OCI-LY1 (cell line): ENCODE data around the gene ZKSCAN3.
"Not testable (repeated sequence)": the region's sequence is repeated elsewhere in the genome, so short reads cannot be mapped to it uniquely, and the experiment has no call there.

Experiments used
- H2AFZ ChIP-seq: fragments of 200-600 bp; sonication (generic), shearing (Covaris generic); 2 replicates; pipeline ENCODE4 v1.6.0; 2014; ENCODE audit warnings: antibody characterized with exemption, mild to moderate bottlenecking, low read length
- H3F3A ChIP-seq: fragments of 200-600 bp; sonication (generic), shearing (Covaris generic); 2 replicates; pipeline ENCODE4 v1.6.0; 2014; ENCODE audit warnings: mild to moderate bottlenecking, antibody characterized with exemption, low read length, moderate library complexity; ENCODE audit not compliant: insufficient read depth
- H3K27ac ChIP-seq: fragments of 200-600 bp; sonication (generic); 2 replicates; pipeline ENCODE4 v1.5.1; 2014; ENCODE audit warnings: low read length, mixed run types, mild to moderate bottlenecking, low read depth; ENCODE audit not compliant: poor library complexity, severe bottlenecking
- H3K27me3 ChIP-seq: fragments of 200-600 bp; sonication (generic); 2 replicates; pipeline ENCODE4 v1.6.0; 2014; ENCODE audit warnings: antibody characterized with exemption, mild to moderate bottlenecking, low read length, moderate library complexity; ENCODE audit not compliant: insufficient read depth
- H3K36me3 ChIP-seq: fragments of 200-600 bp; sonication (generic); 2 replicates; pipeline ENCODE4 v1.6.1; 2014; ENCODE audit warnings: mild to moderate bottlenecking, antibody characterized with exemption, low read length, moderate library complexity, mixed read lengths; ENCODE audit not compliant: insufficient read depth
- H3K4me1 ChIP-seq: fragments of 200-600 bp; sonication (generic); 2 replicates; pipeline ENCODE4 v1.5.1; 2014; ENCODE audit warnings: mild to moderate bottlenecking, low read length, moderate library complexity; ENCODE audit not compliant: insufficient read depth, severe bottlenecking
- H3K4me2 ChIP-seq: fragments of 200-600 bp; sonication (generic), shearing (Covaris generic); 2 replicates; pipeline ENCODE4 v1.6.1; 2014; ENCODE audit warnings: low read length
- H3K4me3 ChIP-seq: fragments of 200-600 bp; sonication (generic); 2 replicates; pipeline ENCODE4 v1.5.1; 2014; ENCODE audit warnings: low read length, low read depth, mild to moderate bottlenecking, mixed read lengths; ENCODE audit not compliant: poor library complexity, severe bottlenecking
- H3K79me2 ChIP-seq: fragments of 200-600 bp; shearing (Covaris generic); 2 replicates; pipeline ENCODE4 v1.6.1; 2016; ENCODE audit warnings: mixed run types, low read length, mixed read lengths; ENCODE audit not compliant: insufficient read depth
- H3K9ac ChIP-seq: fragments of 200-600 bp; sonication (generic), shearing (Covaris generic); 2 replicates; pipeline ENCODE4 v1.6.1; 2014; ENCODE audit warnings: mild to moderate bottlenecking, low read length, mixed read lengths
- H3K9me2 ChIP-seq: fragments of 200-600 bp; sonication (generic), shearing (Covaris generic); 2 replicates; pipeline ENCODE4 v1.6.1; 2014; ENCODE audit warnings: low read depth, mild to moderate bottlenecking, low read length, mixed read lengths
- H3K9me3 ChIP-seq: fragments of 200-600 bp; shearing (Covaris generic); 2 replicates; pipeline ENCODE4 v1.6.1; 2014; ENCODE audit warnings: low read length, mixed read lengths
- H4K20me1 ChIP-seq: fragments of 200-600 bp; sonication (generic), shearing (Covaris generic); 2 replicates; pipeline ENCODE4 v1.6.0; 2016; ENCODE audit warnings: mild to moderate bottlenecking, low read length; ENCODE audit not compliant: insufficient read depth
- EZH2 ChIP-seq: fragments of 200-600 bp; sonication (generic), shearing (Covaris generic); IDR thresholded peaks from 2 replicates; pipeline ENCODE4 v1.8.0; 2017; ENCODE audit warnings: borderline replicate concordance, mixed run types, mild to moderate bottlenecking, antibody characterized with exemption, low read length, moderate library complexity, mixed read lengths
- TF ChIP-seq, protein P1 (sequence below): fragments of 200-600 bp; sonication (generic), shearing (Covaris generic); IDR thresholded peaks from 2 replicates; pipeline ENCODE4 v1.5.1; 2017; ENCODE audit warnings: mild to moderate bottlenecking, antibody characterized with exemption, low read length, moderate library complexity, mixed read lengths

ZKSCAN3 gene

DNA sequence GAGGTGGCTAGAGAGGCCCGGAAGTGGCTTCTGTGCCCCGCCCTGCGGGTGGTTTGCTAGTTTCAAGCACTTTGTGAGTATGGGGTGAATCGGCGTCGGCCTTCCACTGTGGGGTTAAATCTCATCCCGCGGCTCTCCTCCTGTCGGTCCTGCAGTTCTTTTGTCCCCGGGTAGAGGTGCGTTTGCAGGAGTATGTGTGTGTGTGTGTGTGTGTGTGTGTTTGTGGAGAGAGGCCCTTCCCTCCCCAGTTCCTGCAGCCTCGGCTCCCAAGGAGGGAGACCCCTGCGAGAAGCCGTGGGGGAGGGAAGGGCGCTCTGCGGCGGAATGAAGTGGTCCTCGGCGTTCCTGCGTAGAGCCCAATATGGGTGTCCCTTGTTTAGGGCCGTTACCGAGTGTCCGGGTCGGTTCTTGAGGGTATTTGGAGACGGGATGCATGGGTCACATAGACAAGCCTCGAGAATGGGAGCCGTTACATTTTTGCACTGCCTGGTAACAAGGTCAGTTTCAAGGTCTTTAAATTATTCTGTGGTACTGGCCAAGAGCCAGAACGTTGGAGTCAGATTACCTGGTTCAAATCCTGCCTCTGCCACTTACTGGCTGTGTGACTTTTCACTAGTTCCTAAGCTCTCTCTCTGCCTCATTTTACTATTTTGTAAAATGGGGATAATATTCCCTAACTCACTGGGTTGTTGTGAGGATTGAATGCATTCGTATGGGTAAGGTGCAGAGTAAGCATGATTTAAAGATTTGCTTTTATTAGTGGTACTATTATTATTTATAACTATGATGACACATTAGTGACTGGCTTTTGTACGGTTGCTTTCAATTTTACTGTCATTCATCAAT is at the start of gene ZKSCAN3:
TSS of gene ZKSCAN3 (plus strand) at position 56 of the 846 bp plus-strand sequence. CDS start 9,640 bp downstream, outside the sequence.
- TF ChIP-seq EZH2 = no peak
- TF ChIP-seq, protein P1, sequence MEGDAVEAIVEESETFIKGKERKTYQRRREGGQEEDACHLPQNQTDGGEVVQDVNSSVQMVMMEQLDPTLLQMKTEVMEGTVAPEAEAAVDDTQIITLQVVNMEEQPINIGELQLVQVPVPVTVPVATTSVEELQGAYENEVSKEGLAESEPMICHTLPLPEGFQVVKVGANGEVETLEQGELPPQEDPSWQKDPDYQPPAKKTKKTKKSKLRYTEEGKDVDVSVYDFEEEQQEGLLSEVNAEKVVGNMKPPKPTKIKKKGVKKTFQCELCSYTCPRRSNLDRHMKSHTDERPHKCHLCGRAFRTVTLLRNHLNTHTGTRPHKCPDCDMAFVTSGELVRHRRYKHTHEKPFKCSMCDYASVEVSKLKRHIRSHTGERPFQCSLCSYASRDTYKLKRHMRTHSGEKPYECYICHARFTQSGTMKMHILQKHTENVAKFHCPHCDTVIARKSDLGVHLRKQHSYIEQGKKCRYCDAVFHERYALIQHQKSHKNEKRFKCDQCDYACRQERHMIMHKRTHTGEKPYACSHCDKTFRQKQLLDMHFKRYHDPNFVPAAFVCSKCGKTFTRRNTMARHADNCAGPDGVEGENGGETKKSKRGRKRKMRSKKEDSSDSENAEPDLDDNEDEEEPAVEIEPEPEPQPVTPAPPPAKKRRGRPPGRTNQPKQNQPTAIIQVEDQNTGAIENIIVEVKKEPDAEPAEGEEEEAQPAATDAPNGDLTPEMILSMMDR = no peak
- H3K4me2 ChIP-seq = peak within 1 kb of the TSS; percentile 94
- H3K36me3 ChIP-seq = peaks cover 20% of the 10 kb centered on the region
- H3K27me3 ChIP-seq = no peaks in the 10 kb centered on the region
- no peaks in the 10 kb centered on the region for H4K20me1 ChIP-seq
- H3K4me3 ChIP-seq = peak within 1 kb of the TSS; percentile 92
- H3K9me2 ChIP-seq = no peaks in the 10 kb centered on the region
- H2AFZ ChIP-seq = peak within 1 kb of the TSS; percentile 100
- H3K79me2 ChIP-seq = peaks cover 16% of the 10 kb centered on the region
- H3K9me3 ChIP-seq = peaks cover 8% of the 10 kb centered on the region; the same call in 1 of the 2 replicates
- H3F3A ChIP-seq = no peaks in the 10 kb centered on the region
- H3K4me1 ChIP-seq = peaks cover 19% of the 10 kb centered on the region
- peak within 1 kb of the TSS; percentile 76 for H3K27ac ChIP-seq
- peak within 1 kb of the TSS; percentile 87 for H3K9ac ChIP-seq

DNA sequence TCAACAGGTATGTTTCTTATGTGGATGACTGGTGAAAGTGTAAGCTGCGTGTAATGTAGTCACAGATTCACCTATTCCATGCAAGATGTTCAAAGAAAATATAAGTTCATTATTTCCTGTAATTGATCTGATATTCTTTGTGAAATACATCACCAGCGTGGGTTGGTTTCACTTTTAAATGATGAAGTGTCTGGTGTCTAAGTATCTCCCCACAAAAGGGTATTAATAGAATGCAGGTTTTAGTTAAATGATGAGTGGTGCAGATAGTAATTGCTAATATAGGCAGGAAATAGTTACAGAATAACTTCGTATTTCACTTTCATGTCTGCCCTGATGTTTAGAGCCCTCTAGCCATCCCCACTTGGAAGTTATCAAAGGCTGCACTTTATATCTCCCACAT is 46.2 kb upstream of the ZKSCAN3 start:
- no peak overlapping the region for H2AFZ ChIP-seq
- H3K4me1 ChIP-seq = no peaks in the 10 kb centered on the region
- no peaks in the 10 kb centered on the region for H3K9me3 ChIP-seq
- H3F3A ChIP-seq = no peaks in the 10 kb centered on the region
- no peak for TF ChIP-seq EZH2
- TF ChIP-seq, protein P1 = no peak
- no peaks in the 10 kb centered on the region for H3K9me2 ChIP-seq
- no peak overlapping the region for H3K4me2 ChIP-seq
- H3K27ac ChIP-seq = no peak overlapping the region
- H3K27me3 ChIP-seq = no peaks in the 10 kb centered on the region
- H3K9ac ChIP-seq = no peak overlapping the region
- H3K4me3 ChIP-seq = no peak overlapping the region
- no peaks in the 10 kb centered on the region for H3K36me3 ChIP-seq
- H4K20me1 ChIP-seq = no peaks in the 10 kb centered on the region
- no peaks in the 10 kb centered on the region for H3K79me2 ChIP-seq

DNA sequence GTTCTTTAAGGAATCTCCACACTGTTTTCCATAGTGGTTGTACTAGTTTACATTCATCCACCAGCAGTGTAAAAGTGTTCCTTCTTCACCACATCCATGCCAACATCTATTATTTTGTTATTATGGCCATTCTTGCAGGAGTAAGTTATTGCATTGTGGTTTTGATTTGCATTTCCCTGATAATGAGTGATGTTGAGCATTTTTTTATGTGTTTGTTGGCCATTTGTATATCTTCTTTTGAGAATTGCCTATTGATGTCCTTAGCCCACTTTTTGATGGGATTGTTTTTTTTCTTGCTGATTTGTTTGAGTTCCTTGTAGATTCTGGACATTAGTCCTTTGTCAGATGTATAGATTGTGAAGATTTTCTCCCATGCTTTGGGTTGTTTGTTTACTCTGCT is 43.4 kb upstream of the ZKSCAN3 start:
- H4K20me1 ChIP-seq, H3K9me2 ChIP-seq, H3K36me3 ChIP-seq, H2AFZ ChIP-seq, H3K9ac ChIP-seq, H3K4me3 ChIP-seq, H3K4me2 ChIP-seq, H3K27ac ChIP-seq, H3K79me2 ChIP-seq, H3K27me3 ChIP-seq, H3K9me3 ChIP-seq, H3K4me1 ChIP-seq, H3F3A ChIP-seq: not testable (repeated sequence)
